Heart left ventricle (tissue), 13 donors: ENCODE results near the gene OR1E1.

Experiments used
- CTCF ChIP-seq, 12 donors: fragments of 200-600 bp; sonication (generic) in 4 of 12; IDR thresholded peaks; one replicate each; pipeline versions ENCODE4 v1.5.0 to v1.8.0; 2018 to 2022; ENCODE audit warnings: antibody characterized with exemption in 12 of 12, mild to moderate bottlenecking in 5 of 12
- POLR2A ChIP-seq, 2 donors: fragments of 450-650 bp; IDR thresholded peaks; one replicate each; pipeline ENCODE4 v1.6.1; 2017; ENCODE audit warnings: antibody characterized with exemption in 2 of 2, mild to moderate bottlenecking in 2 of 2, moderate library complexity in 2 of 2
- donor health status: ischemic (EF 13 %, LVEDD 7.1; RV severe dilation, severe dysfunction).
- donor health status: DM: no; HTN: yes; CAD: no.
- donor health status: DM: no; HTN: no; CAD: no.
- donor health status: ischemic (EF 25% LVEDD 6.9; RV normal size, moderate dysfunction).
- donor health status: ischemic (EF 25% LVEDD 5.7; RV mildly dilated, moderate dysfunction).
- donor health status: ischemic (EF 35%, LVEDD 5.7; RV mildly dilated, moderate dysfunction).
- donor health status: nonischemic (EF 11% LVEDD 7.7; RV severe dilation, severe dysfunction).
- donor health status: DM: yes; HTN: yes; CAD: no.
- donor health status: PGD.
- donor health status: ischemic (EF 29% LVEDD 5.4; RV normal size, mild dysfunction).
- donor health status: nonischemic (EF 23%, LVEDD 6.1; RV moderate dilation, normal function).

DNA sequence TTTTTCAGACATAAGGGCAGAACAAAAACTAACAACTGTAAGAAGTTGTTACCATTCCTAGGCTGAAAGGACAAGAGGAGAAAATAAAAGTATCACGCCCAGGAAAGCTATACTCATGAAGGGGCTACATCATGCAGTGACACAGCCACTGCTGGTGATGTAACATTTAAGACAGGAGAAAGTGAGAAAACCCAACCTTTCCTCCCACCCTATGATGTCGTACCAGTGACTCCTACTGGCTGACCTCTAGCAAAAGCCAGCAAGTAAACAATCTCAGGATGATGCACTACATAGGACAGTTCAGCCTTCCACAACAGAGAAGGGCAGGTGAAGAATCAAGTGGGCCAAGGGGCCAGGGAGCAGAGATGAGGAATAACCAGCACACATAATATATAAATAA, 49.4 kb upstream of the OR1E1 start:
- TF ChIP-seq CTCF (IDR thresholded peaks at IDR 0.05): no peak
- TF ChIP-seq POLR2A (IDR thresholded peaks at IDR 0.05): no peak
